Measurements from ENCODE around the gene ARL15. TPM values are rescaled to one million over a fixed set of nuclear protein-coding genes. Genes with fewer than 3 reads are reported as not detected.

ARL15 gene
- total and polyA plus RNA-seq, 5 donors = 14.2 to 30.3 (median 24.8) TPM

DNA sequence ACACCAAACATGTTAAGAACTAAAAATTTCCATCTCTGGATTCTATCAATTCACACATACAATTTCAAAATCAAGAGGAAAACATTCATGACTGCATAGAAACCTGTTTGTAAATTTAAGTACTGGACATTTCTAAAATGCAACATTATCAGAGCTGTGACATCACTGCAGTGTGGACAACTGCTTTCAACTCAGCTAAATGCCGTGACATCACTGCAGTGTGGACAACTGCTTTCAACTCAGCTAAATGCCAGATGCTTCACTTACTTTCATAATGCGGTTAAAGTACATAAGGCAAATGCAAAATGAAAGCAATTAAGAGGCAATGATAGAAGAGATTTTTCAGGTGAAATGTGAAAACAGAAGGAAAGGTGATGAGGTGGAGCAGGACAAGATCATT lies 161.5 kb downstream of the ARL15 start:
- H3K9me3 ChIP-seq (ENCODE audit: control insufficient read depth, low read length) = no peaks in the 10 kb centered on the region
- H3K4me1 ChIP-seq (ENCODE audit: control insufficient read depth, insufficient read depth, low read length) = peaks cover 5% of the 10 kb centered on the region
- H3K27ac ChIP-seq (ENCODE audit: low read length) = no peak overlapping the region
- DNase-seq (no peak), ATAC-seq (no peak)
- intact Hi-C loops (cut with DNase I) = no loop called here
- no peaks in the 10 kb centered on the region for H3K27me3 ChIP-seq (ENCODE audit: control insufficient read depth, insufficient read depth)
- 90% methylated on average over 2 of the region's 2 CpGs for WGBS
- no peak overlapping the region for H3K4me3 ChIP-seq (ENCODE audit: low read length)

DNA sequence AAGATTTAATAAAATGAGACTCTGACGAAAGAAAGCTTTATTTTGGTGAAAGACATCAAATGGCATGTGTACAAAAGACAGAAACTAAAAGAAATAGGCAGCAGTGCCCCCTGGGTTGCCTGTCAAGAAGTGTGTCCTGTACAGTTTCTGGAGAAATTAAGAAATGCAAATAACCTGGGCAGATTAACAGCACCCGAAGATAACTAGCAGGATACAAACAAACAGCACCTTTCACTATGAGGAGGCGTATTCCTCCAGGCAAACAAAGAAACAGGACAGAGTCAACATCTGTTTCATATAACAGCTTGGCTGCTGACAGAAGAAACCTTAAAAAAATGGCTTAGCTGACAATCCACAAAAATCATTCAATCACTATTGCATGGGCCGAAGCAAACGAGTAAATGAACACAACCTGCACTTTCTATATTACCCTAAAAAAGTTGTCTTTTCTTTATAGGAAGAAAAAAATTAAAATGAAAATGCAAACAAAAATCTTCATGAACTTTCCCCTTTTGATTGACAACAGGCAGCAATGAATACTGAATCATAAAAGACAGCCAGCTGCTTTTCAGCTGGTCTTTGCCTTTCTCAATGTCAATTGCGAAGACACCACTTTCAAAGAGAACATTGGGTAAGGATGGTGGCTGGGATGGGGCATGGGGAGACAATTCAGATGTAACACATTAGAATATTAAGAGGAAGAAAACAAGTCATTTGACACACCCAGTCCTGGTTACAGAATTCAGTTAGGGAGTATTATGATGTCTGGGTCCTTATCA lies 162.1 kb downstream of the ARL15 start:
- no peaks in the 10 kb centered on the region for H3K9me3 ChIP-seq (ENCODE audit: control insufficient read depth, low read length)
- H3K4me3 ChIP-seq (ENCODE audit: low read length) = no peak overlapping the region
- no peaks in the 10 kb centered on the region for H3K27me3 ChIP-seq (ENCODE audit: control insufficient read depth, insufficient read depth)
- intact Hi-C loops (cut with DNase I) = no loop called here
- ATAC-seq (no peak), DNase-seq (no peak)
- H3K4me1 ChIP-seq (ENCODE audit: control insufficient read depth, insufficient read depth, low read length) = peaks cover 5% of the 10 kb centered on the region
- WGBS = 70% methylated on average over 6 of the region's 6 CpGs
- no peak overlapping the region for H3K27ac ChIP-seq (ENCODE audit: low read length)

DNA sequence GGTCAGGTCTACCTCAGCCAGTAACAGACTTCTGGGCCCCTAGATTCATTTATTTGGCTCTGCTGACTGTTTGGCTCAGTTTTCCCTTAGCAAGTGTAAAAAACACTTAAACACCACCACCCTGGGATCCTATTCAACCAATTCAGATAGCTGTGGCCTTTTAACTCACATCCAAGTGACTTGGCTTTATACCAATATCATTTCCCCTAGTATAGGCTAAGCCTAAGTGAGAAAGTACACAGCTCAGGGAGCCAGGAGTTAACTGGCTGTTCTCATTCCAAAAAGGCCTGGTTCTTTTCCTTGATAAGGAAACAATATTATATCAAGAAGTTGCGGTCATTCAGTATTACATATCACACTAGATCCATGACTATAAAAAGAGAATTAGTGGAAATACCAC lies 163.5 kb downstream of the ARL15 start:
- H3K27ac ChIP-seq (ENCODE audit: low read length) = no peak overlapping the region
- intact Hi-C loops (cut with DNase I) = no loop called here

DNA sequence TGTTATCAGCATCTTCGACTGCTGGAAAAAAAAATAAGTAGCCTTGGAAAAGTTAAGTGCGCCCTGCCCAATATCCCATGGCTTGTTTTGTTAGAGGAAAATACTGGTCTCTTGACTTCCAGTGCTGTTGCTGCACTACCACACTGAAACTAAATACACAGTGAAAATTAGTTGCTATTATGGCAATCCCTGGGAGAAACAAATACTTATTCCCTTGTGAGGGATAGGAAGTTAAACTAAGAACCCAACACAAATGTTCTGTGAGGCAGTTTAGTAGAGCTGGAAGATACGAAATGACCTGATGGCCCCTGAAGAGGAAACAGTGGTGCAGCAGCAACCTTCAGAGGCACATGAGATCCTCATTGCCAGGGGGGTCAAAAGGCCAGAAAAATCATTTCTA lies 164.0 kb downstream of the ARL15 start:
- intact Hi-C loops (cut with DNase I) = no loop called here
- Histone ChIP-seq H3K4me3 (ENCODE audit: low read length) (no peak overlapping the region), H3K27ac (ENCODE audit: low read length) (no peak overlapping the region), H3K4me1 (ENCODE audit: control insufficient read depth, insufficient read depth, low read length) (peaks cover 5% of the 10 kb centered on the region), H3K27me3 (ENCODE audit: control insufficient read depth, insufficient read depth) (no peaks in the 10 kb centered on the region), H3K9me3 (ENCODE audit: control insufficient read depth, low read length) (no peaks in the 10 kb centered on the region)
- DNase-seq (peak in 1 of 3 donors; percentile 39), ATAC-seq (peak; percentile 61 to 89)
- WGBS = 38% methylated on average over 3 of the region's 3 CpGs

More for the DNA sequence above, 163.5 kb downstream of the ARL15 start:
- H3K27me3 ChIP-seq (ENCODE audit: control insufficient read depth, insufficient read depth) = no peaks in the 10 kb centered on the region
- H3K4me3 ChIP-seq (ENCODE audit: low read length) = no peak overlapping the region
- no peaks in the 10 kb centered on the region for H3K9me3 ChIP-seq (ENCODE audit: control insufficient read depth, low read length)
- WGBS = 22% methylated on average over 1 of the region's 1 CpG
- ATAC-seq (peak; percentile 96 to 97), DNase-seq (no peak)
- peaks cover 5% of the 10 kb centered on the region for H3K4me1 ChIP-seq (ENCODE audit: control insufficient read depth, insufficient read depth, low read length)

DNA sequence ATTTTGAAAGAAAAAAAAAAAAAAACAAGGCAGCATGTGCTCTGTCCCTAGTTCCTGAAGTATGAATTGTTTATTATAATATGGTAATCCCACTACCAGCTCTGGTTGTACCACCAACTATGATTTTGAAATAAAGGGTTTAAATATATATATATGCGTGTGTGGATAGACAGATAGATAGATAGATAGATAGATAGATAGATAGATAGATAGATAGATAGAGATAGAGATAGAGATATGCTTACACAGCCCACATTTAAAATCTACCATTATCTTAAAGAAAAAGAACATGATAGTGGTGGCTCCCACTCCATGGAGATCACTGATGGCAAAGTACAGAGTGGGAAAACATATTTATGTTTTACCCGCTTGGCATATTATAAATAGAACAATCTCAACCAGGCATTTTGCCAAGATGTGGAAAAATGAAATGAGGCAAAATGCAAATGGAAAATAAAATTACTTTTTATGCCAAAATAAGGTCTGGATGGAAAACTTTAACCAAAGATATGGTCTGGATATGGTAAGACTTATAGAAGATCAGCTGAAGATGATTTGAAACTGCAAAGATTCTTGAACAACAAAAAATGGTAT lies 170.0 kb downstream of the ARL15 start:
- Histone ChIP-seq H3K4me1 (ENCODE audit: control insufficient read depth, insufficient read depth, low read length) (no peaks in the 10 kb centered on the region), H3K27me3 (ENCODE audit: control insufficient read depth, insufficient read depth) (no peaks in the 10 kb centered on the region), H3K4me3 (ENCODE audit: low read length) (no peak overlapping the region), H3K27ac (ENCODE audit: low read length) (no peak overlapping the region), H3K9me3 (ENCODE audit: control insufficient read depth, low read length) (no peaks in the 10 kb centered on the region)
- DNase-seq = no peak
- intact Hi-C loops (cut with DNase I) = no loop called here
- no peak for ATAC-seq
- WGBS = 90% methylated on average over 2 of the region's 2 CpGs

DNA sequence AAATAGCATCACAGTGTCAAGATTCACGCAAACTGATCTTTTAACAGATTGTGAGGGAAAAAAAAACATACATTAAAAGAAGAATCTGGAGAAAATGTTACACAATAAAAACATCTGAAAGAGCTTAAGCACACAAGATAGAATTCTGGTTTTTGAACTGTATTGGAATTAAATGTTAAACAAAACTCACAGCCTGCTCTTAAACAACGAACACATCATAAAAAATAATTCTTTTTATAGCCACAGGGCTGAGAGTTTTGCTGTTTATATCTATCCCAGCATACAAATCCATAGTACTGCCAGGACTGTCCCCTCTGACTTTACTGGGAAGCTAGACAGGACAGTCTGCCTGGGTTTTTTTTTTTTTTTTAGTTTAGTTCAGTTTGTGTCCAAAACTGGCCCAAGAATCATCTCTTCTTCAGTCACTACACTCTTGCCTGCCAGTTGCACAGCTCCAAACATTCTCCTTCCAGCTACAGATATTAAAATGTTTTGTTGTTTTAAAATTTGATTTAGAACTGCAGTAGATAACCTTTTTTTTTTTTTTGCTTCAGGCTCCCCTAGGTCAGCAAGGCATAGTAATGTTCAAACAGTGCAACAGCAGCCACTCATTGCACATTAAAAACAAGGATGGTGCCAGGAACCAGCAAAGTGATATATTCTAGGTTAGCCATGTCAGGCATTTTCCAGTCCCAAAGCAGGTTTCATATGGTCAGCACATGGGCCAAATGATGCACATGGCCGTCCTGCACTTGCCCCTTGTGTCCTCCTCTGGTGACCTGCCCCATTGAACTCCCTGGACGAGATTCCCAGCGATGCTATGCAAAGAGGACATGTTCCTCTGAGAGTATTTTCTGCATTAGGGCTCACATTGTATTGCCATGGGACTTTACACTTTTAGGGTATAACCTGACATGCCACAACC lies 173.6 kb downstream of the ARL15 start:
- Histone ChIP-seq H3K9me3 (ENCODE audit: control insufficient read depth, low read length) (no peaks in the 10 kb centered on the region), H3K4me3 (ENCODE audit: low read length) (no peak overlapping the region), H3K4me1 (ENCODE audit: control insufficient read depth, insufficient read depth, low read length) (no peaks in the 10 kb centered on the region), H3K27ac (ENCODE audit: low read length) (no peak overlapping the region), H3K27me3 (ENCODE audit: control insufficient read depth, insufficient read depth) (no peaks in the 10 kb centered on the region)
- 67% methylated on average over 5 of the region's 5 CpGs for WGBS
- ATAC-seq (peak in 1 of 2 donors; percentile 83), DNase-seq (peak in 1 of 3 donors; percentile 37)
- intact Hi-C loops (cut with DNase I) = no loop called here

DNA sequence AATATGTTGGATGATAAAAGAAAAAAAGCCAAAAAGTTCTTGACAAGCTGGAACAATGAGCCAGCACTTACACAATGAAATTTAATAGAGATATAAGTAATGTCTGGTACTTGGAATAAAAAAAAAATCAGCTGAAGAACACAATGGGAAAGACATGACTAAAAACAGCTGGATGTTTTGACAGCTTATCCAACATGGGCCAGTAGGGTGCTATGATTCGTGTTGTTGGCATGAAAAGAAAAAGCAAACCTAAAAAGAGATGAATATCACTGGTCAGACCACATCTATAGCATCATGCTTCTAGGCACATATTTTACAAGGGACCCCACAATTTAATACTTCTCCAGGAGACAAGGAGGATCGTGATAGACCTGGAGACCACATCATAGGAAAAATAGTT lies 175.3 kb downstream of the ARL15 start:
- no peak for ATAC-seq
- Histone ChIP-seq H3K9me3 (ENCODE audit: control insufficient read depth, low read length) (no peaks in the 10 kb centered on the region), H3K27ac (ENCODE audit: low read length) (no peak overlapping the region), H3K4me1 (ENCODE audit: control insufficient read depth, insufficient read depth, low read length) (no peaks in the 10 kb centered on the region), H3K27me3 (ENCODE audit: control insufficient read depth, insufficient read depth) (no peaks in the 10 kb centered on the region), H3K4me3 (ENCODE audit: low read length) (no peak overlapping the region)
- WGBS = 62% methylated on average over 2 of the region's 2 CpGs
- intact Hi-C loops (cut with DNase I) = no loop called here
- no peak for DNase-seq

DNA sequence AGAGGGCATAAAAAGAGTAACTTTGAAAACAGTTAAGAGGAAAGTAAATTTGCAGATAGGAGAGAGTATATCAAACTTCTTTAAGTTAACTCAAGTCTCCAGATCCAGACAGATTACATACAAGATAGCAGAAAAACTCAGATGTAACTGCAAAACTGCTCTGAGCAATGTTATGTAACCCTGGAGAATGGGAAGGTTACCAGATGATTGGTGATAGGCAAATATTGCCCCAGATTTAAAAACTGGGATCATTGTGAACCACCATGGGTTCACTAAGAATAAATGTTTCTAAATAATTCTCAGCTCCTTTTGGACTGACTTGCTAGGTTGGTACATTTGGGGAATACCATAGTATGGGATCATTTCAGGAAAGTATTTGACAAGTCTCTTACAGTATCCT lies 176.5 kb downstream of the ARL15 start:
- H3K9me3 ChIP-seq (ENCODE audit: control insufficient read depth, low read length) = no peaks in the 10 kb centered on the region
- H3K27ac ChIP-seq (ENCODE audit: low read length) = no peak overlapping the region
- ATAC-seq (no peak), DNase-seq (no peak)
- no peak overlapping the region for H3K4me3 ChIP-seq (ENCODE audit: low read length)
- H3K27me3 ChIP-seq (ENCODE audit: control insufficient read depth, insufficient read depth) = no peaks in the 10 kb centered on the region
- no peaks in the 10 kb centered on the region for H3K4me1 ChIP-seq (ENCODE audit: control insufficient read depth, insufficient read depth, low read length)
- intact Hi-C loops (cut with DNase I) = no loop called here

DNA sequence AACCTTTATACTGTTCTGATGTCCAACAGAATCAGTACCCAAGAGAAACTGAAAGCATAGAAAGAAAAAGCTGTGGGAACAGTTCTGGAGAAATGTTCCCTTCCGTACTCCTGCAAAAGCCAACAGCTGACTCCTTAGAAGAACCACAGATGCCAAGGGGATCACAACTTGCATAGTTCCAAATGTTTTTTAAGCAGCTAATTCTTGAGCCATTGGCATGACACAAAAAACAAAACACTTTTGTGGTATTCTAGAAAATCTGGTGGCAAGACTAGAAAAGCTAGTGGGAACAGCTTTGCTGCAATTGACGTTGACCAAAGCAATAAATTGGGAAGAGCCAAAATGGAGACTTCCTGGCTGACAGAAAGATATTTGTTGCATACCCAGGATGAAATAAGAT lies 189.9 kb downstream of the ARL15 start:
- ATAC-seq (peak in 1 of 2 donors; percentile 55), DNase-seq (no peak)
- Histone ChIP-seq H3K27me3 (ENCODE audit: control insufficient read depth, insufficient read depth) (no peaks in the 10 kb centered on the region), H3K4me1 (ENCODE audit: control insufficient read depth, insufficient read depth, low read length) (no peaks in the 10 kb centered on the region), H3K27ac (ENCODE audit: low read length) (no peak overlapping the region), H3K4me3 (ENCODE audit: low read length) (no peak overlapping the region), H3K9me3 (ENCODE audit: control insufficient read depth, low read length) (no peaks in the 10 kb centered on the region)
- intact Hi-C loops (cut with DNase I) = no loop called here
- 74% methylated on average over 2 of the region's 2 CpGs for WGBS

DNA sequence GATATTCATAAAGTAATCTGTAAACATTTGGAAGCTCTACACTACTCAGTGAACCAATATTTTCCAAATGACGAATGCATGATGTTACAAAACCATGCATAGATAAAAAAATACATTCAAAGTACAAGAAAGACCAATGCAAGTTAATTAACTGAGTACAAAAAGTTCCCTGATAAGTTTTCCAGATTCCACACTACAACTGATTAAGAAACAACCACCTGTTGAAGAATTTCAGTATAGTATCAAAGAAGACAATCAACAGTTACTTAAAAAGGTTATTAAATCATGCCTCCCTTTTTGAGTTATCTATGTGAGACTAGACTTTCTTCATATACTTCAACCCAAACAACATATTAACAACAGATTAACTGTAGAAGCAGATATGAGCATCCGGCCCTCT lies 192.4 kb downstream of the ARL15 start:
- no peaks in the 10 kb centered on the region for H3K27me3 ChIP-seq (ENCODE audit: control insufficient read depth, insufficient read depth)
- H3K4me3 ChIP-seq (ENCODE audit: low read length) = no peak overlapping the region
- intact Hi-C loops (cut with DNase I) = no loop called here
- peaks cover 2% of the 10 kb centered on the region for H3K4me1 ChIP-seq (ENCODE audit: control insufficient read depth, insufficient read depth, low read length)
- H3K27ac ChIP-seq (ENCODE audit: low read length) = no peak overlapping the region
- H3K9me3 ChIP-seq (ENCODE audit: control insufficient read depth, low read length) = no peaks in the 10 kb centered on the region
- ATAC-seq (no peak), DNase-seq (no peak)
- 75% methylated on average over 2 of the region's 2 CpGs for WGBS
